Astrocyte of the cerebellum (primary cell): ENCODE data around the gene MELTF.

ENCODE experiments used
- DNase-seq: peaks from one replicate; pipeline ENCODE4 v3.0.0-alpha.2; 2011; ENCODE audit warnings: low read depth
- H3K4me3 ChIP-seq: 2 replicates; pipeline ENCODE4 v1.5.1; 2011; ENCODE audit warnings: mild to moderate bottlenecking, low read depth, low read length, moderate library complexity
- in situ Hi-C: cut with HindIII; loops from 2 replicates; pipeline ENCODE4 v1.10.0; 2017; ENCODE audit warnings: low sequenced_read_pairs
- TF ChIP-seq, protein P1 (sequence below): IDR thresholded peaks from 2 replicates; pipeline ENCODE4 v1.5.1; 2012; ENCODE audit warnings: low read length, low read depth, moderate library complexity, mild to moderate bottlenecking; ENCODE audit errors: missing control alignments

MELTF gene

DNA sequence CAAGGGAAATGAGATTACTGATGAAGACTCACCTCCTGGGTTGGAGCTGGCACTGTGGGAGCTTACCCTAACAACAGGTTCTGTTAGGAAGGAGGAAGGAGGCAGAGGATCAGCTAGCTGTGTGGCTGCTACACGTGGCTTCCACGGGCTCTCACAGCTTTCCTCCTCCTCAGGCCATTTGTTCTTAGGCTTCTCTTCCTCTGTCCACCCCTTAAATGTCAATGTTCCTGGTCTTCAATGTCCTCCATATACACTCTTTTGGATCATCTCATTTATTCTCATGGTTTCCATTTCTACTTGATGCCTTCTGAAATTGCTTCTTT lies 66.0 kb downstream of the MELTF start:
- in situ Hi-C loops, result no loop called here
- TF ChIP-seq, protein P1, sequence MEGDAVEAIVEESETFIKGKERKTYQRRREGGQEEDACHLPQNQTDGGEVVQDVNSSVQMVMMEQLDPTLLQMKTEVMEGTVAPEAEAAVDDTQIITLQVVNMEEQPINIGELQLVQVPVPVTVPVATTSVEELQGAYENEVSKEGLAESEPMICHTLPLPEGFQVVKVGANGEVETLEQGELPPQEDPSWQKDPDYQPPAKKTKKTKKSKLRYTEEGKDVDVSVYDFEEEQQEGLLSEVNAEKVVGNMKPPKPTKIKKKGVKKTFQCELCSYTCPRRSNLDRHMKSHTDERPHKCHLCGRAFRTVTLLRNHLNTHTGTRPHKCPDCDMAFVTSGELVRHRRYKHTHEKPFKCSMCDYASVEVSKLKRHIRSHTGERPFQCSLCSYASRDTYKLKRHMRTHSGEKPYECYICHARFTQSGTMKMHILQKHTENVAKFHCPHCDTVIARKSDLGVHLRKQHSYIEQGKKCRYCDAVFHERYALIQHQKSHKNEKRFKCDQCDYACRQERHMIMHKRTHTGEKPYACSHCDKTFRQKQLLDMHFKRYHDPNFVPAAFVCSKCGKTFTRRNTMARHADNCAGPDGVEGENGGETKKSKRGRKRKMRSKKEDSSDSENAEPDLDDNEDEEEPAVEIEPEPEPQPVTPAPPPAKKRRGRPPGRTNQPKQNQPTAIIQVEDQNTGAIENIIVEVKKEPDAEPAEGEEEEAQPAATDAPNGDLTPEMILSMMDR, result no peak
- no peak overlapping the region for H3K4me3 ChIP-seq
- DNase-seq, result no peak

DNA sequence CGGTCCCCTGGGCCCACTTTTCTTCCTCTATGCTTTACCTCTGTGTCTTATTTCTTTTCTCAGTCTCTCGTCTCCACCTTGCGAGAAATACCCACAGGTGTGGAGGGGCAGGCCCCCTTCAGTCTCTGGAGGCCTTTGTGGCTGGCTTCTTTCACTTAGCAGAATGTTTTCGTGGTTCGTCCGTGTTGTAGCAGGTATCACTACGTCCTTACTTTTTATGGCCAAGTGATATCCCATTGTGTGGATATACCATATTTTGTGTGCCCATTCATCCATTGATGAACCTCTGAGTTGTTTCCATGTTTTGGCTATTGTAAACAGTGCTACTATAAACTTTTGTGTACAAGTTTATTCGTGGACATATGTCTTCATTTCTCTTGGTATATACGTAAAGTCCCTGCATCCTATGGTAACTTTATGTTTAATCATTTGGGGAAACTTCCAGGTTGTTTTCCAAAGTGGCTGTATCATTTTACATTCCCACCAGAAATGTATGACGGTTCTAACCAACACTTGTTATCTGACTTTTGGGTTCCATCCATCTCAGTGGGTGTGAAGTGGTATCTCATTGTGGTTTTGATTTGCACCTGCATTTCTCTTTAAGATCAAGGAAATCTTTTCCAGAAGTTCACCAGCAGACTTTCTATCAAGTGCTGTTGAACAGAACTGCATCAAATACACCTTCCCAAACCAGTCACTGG lies 66.5 kb downstream of the MELTF start:
- in situ Hi-C loops, result no loop called here
- TF ChIP-seq, protein P1, result no peak
- H3K4me3 ChIP-seq, result no peak overlapping the region
- no peak for DNase-seq

DNA sequence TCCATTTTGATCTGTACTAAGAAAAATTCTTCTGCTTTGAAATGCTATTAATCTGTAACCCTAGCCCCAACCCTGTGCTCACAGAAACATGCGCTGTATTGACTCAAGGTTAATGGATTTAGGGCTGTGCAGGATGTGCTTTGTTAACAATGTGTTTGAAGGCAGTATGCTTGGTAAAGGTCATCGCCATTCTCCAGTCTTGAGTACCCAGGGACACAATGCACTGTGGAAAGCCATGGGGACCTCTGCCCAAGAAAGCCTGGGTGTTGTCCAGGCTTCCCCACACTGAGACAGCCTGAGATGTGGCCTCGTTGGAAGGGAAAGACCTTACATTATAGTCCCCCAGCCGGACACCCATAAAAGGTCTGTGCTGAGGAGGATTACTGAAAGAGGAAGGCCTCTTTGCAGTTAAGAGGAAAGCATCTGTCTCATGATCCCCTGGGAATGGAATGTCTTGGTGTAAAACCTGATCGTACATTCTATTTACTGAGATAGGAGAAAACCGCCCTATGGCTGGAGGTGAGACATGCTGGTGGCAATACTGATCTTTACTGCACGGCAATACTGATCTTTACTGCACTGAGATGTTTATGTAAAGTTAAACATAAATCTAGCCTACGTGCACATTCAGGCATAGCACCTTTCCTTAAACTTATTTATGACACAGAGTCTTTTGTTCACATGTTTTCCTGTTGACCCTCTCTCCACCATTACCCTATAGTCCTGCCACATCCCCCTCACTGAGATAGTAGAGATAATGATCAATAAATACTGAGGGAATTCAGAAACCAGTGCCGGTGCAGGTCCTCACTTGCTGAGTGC lies 67.3 kb downstream of the MELTF start:
- H3K4me3 ChIP-seq, result no peak overlapping the region
- in situ Hi-C loops, result no loop called here
- TF ChIP-seq, protein P1, result no peak
- DNase-seq, result no peak

DNA sequence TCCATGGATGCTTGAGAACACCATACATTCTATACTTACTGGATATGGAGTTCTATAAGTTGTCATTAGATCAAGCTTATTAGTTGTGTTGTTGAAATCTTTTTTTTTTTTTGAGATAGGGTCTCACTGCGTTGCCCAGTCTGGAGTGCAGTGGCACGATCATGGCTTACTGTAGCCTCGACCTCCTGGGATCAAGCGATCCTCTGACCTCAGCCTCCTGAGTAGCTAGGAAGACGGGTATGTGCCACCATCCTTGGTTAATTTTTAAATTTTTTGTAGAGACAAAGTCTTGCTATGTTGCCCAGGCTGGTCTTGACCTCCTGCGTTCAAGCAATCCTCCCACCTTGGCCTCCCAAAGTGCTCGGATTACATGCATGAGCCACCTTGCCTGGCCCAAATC lies 74.8 kb downstream of the MELTF start:
- DNase-seq, result no peak
- H3K4me3 ChIP-seq, result no peak overlapping the region
- in situ Hi-C loops, result no loop called here
- TF ChIP-seq, protein P1, result no peak
